HepG2 (cell line): ENCODE data around the gene VWA1. TPM values are rescaled to one million over a fixed set of nuclear protein-coding genes. Genes with fewer than 3 reads are reported as not detected.

Experiments
- AGO2 ChIP-seq: fragments of 200-400 bp; formaldehyde crosslinking; optimal IDR thresholded peaks from 2 replicates; pipeline ENCODE3; 2017; ENCODE audit warnings: mild to moderate bottlenecking, low read depth, low read length, moderate library complexity
- RBFOX2 ChIP-seq: fragments of 200-400 bp; formaldehyde crosslinking; IDR thresholded peaks from 2 replicates; pipeline ENCODE4 v1.6.1; 2017; ENCODE audit warnings: low read depth, mild to moderate bottlenecking, low read length
- SRSF1 ChIP-seq: fragments of 200-400 bp; formaldehyde crosslinking; optimal IDR thresholded peaks from 2 replicates; pipeline ENCODE3; 2017; ENCODE audit warnings: mild to moderate bottlenecking, low read depth, low read length, moderate library complexity
- ZSCAN31 ChIP-seq: sonication (generic); formaldehyde crosslinking; IDR thresholded peaks from 2 replicates; pipeline ENCODE4 v1.5.0; 2020; ENCODE audit warnings: low read depth, mild to moderate bottlenecking, missing genetic modification reagents
- polyA plus RNA-seq, 8 experiments: library from polyadenylated mRNA; depleted of rRNA in 3 of 8; stranded (reverse) in 7 of 8; unstranded in 1 of 8; fragments of >200 nt; fragmentation: Illumina TruSeq in 4 of 8; extraction: Trizol in 4 of 8; gene quantifications; 2 replicates each; pipeline versions ENCODE4 v1.2.1 to v1.2.3, GENCODE V29; 2011 to 2016; ENCODE audit warnings: low read depth in 4 of 8, missing spikeins in 1 of 8, mixed read lengths in 1 of 8; ENCODE audit not compliant: insufficient read depth in 1 of 8
- total RNA-seq, 5 experiments: library from RNA; depleted of rRNA; stranded (reverse); fragments of >200 nt; fragmentation: Illumina TruSeq; extraction: Trizol; gene quantifications; 2 replicates each; pipeline ENCODE4 v1.2.3, GENCODE V29; 2016; ENCODE audit warnings: low read depth in 1 of 5
- TF ChIP-seq, protein P1 (sequence below): sonication (generic); formaldehyde crosslinking; IDR thresholded peaks from 2 replicates; pipeline ENCODE4 v1.5.0; 2020; ENCODE audit warnings: mild to moderate bottlenecking, missing genetic modification reagents, borderline replicate concordance
- TF ChIP-seq, protein P2 (sequence below): sonication (generic); formaldehyde crosslinking; IDR thresholded peaks from 2 replicates; pipeline ENCODE4 v1.5.0; 2020; ENCODE audit warnings: missing genetic modification reagents, mild to moderate bottlenecking, borderline replicate concordance
- TF ChIP-seq, protein P3 (sequence below): sonication (generic); formaldehyde crosslinking; IDR thresholded peaks from 2 replicates; pipeline ENCODE4 v1.5.1; 2020; ENCODE audit warnings: missing genetic modification reagents, mild to moderate bottlenecking, borderline replicate concordance

VWA1 gene
- total and polyA plus RNA-seq, 2 of the 13 experiments (the other 11 are each of a cell fraction or from before 2014, with no cell fraction given): 40.9 to 57.5 TPM

DNA sequence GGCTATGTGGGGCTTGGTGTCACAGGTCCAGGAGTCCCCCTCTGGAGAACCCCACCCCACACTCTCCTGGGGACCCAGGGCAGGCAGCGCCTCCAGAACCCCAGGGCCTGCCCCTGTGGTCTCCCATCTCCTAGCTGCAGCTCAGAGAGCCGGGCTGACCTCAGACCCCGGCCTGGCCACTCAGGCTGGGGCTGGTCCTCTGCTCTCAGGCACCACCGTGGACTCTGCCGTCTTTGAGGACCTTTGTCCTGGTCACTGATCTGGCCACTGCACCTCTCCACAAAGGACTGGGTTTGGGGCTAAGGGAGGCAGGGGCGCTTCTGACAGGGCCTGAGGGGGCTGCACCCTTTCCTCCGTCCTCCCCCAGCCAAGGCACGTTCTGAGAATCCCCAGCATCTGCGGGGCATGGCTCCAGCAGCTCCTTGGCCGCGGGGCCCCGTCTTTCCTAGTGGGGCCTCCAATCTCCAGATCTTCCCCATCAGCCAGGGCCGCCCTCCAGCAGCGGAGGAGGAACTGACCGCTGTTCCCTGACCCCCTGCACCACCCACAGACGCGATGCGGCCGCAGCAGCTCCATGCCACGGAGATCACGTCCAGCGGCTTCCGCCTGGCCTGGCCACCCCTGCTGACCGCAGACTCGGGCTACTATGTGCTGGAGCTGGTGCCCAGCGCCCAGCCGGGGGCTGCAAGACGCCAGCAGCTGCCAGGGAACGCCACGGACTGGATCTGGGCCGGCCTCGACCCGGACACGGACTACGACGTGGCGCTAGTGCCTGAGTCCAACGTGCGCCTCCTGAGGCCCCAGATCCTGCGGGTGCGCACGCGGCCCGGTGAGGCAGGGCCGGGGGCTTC, 3.3 kb downstream of the VWA1 start (continued):
- TF ChIP-seq, protein P1, sequence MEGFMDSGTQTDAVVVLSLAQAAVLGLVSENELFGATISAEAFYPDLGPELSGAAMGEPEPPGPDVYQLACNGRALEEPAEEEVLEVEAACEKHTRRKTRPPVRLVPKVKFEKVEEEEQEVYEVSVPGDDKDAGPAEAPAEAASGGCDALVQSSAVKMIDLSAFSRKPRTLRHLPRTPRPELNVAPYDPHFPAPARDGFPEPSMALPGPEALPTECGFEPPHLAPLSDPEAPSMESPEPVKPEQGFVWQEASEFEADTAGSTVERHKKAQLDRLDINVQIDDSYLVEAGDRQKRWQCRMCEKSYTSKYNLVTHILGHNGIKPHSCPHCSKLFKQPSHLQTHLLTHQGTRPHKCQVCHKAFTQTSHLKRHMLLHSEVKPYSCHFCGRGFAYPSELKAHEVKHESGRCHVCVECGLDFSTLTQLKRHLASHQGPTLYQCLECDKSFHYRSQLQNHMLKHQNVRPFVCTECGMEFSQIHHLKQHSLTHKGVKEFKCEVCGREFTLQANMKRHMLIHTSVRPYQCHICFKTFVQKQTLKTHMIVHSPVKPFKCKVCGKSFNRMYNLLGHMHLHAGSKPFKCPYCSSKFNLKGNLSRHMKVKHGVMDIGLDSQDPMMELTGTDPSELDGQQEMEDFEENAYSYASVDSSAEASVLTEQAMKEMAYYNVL (CRISPR knock-in tag): no peak
- TF ChIP-seq ZSCAN31 (CRISPR knock-in tag): no peak
- no peak for TF ChIP-seq SRSF1
- peak; percentile 78 for TF ChIP-seq RBFOX2
- TF ChIP-seq, protein P2, sequence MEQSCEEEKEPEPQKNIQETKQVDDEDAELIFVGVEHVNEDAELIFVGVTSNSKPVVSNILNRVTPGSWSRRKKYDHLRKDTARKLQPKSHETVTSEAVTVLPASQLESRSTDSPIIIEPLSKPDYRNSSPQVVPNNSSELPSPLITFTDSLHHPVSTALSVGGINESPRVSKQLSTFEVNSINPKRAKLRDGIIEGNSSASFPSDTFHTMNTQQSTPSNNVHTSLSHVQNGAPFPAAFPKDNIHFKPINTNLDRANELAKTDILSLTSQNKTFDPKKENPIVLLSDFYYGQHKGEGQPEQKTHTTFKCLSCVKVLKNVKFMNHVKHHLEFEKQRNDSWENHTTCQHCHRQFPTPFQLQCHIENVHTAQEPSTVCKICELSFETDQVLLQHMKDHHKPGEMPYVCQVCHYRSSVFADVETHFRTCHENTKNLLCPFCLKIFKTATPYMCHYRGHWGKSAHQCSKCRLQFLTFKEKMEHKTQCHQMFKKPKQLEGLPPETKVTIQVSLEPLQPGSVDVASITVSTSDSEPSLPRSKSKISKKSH (CRISPR knock-in tag): 0 out of 2 replicates have a peak, but pooled peaks have one; percentile 55
- TF ChIP-seq, protein P3, sequence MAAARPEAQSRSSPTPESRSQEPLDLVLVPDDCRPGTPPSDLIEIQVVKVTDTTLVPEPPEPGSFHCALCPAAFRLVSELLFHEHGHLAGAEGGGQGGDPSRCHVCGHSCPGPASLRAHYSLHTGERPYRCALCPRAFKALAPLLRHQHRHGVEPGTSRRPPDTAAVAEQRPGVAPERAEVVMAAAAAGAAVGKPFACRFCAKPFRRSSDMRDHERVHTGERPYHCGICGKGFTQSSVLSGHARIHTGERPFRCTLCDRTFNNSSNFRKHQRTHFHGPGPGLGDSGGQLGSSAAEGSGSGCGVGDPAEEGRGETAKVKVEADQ: no peak
- peak; percentile 95 for TF ChIP-seq AGO2
